HepG2 (cell line): Measurements from ENCODE around the gene CACNB4. TPM values are rescaled to one million over a fixed set of nuclear protein-coding genes. Genes with fewer than 3 reads are reported as not detected.

Experiments
- ASH2L ChIP-seq: fragments of 300-600, 200-600 bp; sonication (generic); IDR thresholded peaks from 2 replicates; pipeline ENCODE4 v1.7.0; 2017; ENCODE audit warnings: low read depth, mild to moderate bottlenecking, moderate library complexity, mixed read lengths, low read length; ENCODE audit not compliant: insufficient read length
- BCL6 ChIP-seq: IDR thresholded peaks from 2 replicates; pipeline ENCODE4 v1.6.1; 2016; ENCODE audit warnings: missing genetic modification reagents, missing compliant biosample characterization
- CBFB ChIP-seq: sonication (generic); formaldehyde crosslinking; IDR thresholded peaks from 2 replicates; pipeline ENCODE4 v1.4.0; 2020; ENCODE audit warnings: missing genetic modification reagents
- E2F1 ChIP-seq: sonication (generic); formaldehyde crosslinking; IDR thresholded peaks from 2 replicates; pipeline ENCODE4 v1.5.0; 2020; ENCODE audit warnings: missing genetic modification reagents
- EZH2 ChIP-seq: conservative IDR thresholded peaks from 2 replicates; pipeline ENCODE4 v1.6.1; 2012; ENCODE audit warnings: mild to moderate bottlenecking, low read depth, low read length, moderate library complexity
- HIVEP1 ChIP-seq: sonication (generic); formaldehyde crosslinking; IDR thresholded peaks from 2 replicates; pipeline ENCODE4 v1.4.0; 2020; ENCODE audit warnings: mild to moderate bottlenecking, missing genetic modification reagents
- HOXA3 ChIP-seq: sonication (generic); formaldehyde crosslinking; IDR thresholded peaks from 2 replicates; pipeline ENCODE4 v1.5.0; 2020; ENCODE audit warnings: missing genetic modification reagents
- HOXA9 ChIP-seq: sonication (generic); formaldehyde crosslinking; IDR thresholded peaks from 2 replicates; pipeline ENCODE4 v1.8.1; 2022; ENCODE audit warnings: missing genetic modification reagents, mild to moderate bottlenecking, moderate library complexity, borderline replicate concordance
- PAXIP1 ChIP-seq: sonication (generic); formaldehyde crosslinking; conservative IDR thresholded peaks from 2 replicates; pipeline ENCODE4 v1.4.0; 2020; ENCODE audit warnings: mild to moderate bottlenecking, missing genetic modification reagents, moderate library complexity
- PHF20 ChIP-seq: sonication (generic); formaldehyde crosslinking; IDR thresholded peaks from 2 replicates; pipeline ENCODE4 v1.5.0; 2020; ENCODE audit warnings: mild to moderate bottlenecking, missing genetic modification reagents
- PREB ChIP-seq: sonication (generic); formaldehyde crosslinking; IDR thresholded peaks from 2 replicates; pipeline ENCODE4 v1.4.0; 2020; ENCODE audit warnings: missing genetic modification reagents
- RFX3 ChIP-seq: IDR thresholded peaks from 2 replicates; pipeline ENCODE4 v1.6.1; 2016; ENCODE audit warnings: missing biosample characterization, missing genetic modification reagents
- ZBTB4 ChIP-seq: sonication (generic); formaldehyde crosslinking; IDR thresholded peaks from 2 replicates; pipeline ENCODE4 v1.4.0; 2020; ENCODE audit warnings: missing genetic modification reagents, mild to moderate bottlenecking, borderline replicate concordance
- ZIK1 ChIP-seq: sonication (generic); formaldehyde crosslinking; IDR thresholded peaks from 2 replicates; pipeline ENCODE4 v1.5.0; 2020; ENCODE audit warnings: mild to moderate bottlenecking, low read depth, missing genetic modification reagents, borderline replicate concordance
- ZNF512B ChIP-seq: sonication (generic); formaldehyde crosslinking; IDR thresholded peaks from 2 replicates; pipeline ENCODE4 v1.5.1; 2020; ENCODE audit warnings: missing genetic modification reagents, mild to moderate bottlenecking, borderline replicate concordance
- ZNF777 ChIP-seq: sonication (generic); formaldehyde crosslinking; IDR thresholded peaks from 2 replicates; pipeline ENCODE4 v1.4.0; 2020; ENCODE audit warnings: missing genetic modification reagents
- polyA plus RNA-seq, 8 experiments: library from polyadenylated mRNA; depleted of rRNA in 3 of 8; stranded (reverse) in 7 of 8; unstranded in 1 of 8; fragments of >200 nt; fragmentation: Illumina TruSeq in 4 of 8; extraction: Trizol in 4 of 8; gene quantifications; 2 replicates each; pipeline versions ENCODE4 v1.2.1 to v1.2.3, GENCODE V29; 2011 to 2016; ENCODE audit warnings: low read depth in 4 of 8, missing spikeins in 1 of 8, mixed read lengths in 1 of 8; ENCODE audit not compliant: insufficient read depth in 1 of 8
- total RNA-seq, 5 experiments: library from RNA; depleted of rRNA; stranded (reverse); fragments of >200 nt; fragmentation: Illumina TruSeq; extraction: Trizol; gene quantifications; 2 replicates each; pipeline ENCODE4 v1.2.3, GENCODE V29; 2016; ENCODE audit warnings: low read depth in 1 of 5

CACNB4 gene
- total and polyA plus RNA-seq, 2 of the 13 experiments (the other 11 are each of a cell fraction or from before 2014, with no cell fraction given), result 5.1 to 14.3 TPM

- TF ChIP-seq E2F1 (CRISPR knock-in tag) (no peak), BCL6 (CRISPR knock-in tag) (peak; percentile 73), CBFB (CRISPR knock-in tag) (no peak), HIVEP1 (CRISPR knock-in tag) (no peak), ASH2L (peak; percentile 73), ZNF512B (CRISPR knock-in tag) (no peak), ZIK1 (CRISPR knock-in tag) (no peak), RFX3 (CRISPR knock-in tag) (no peak), HOXA3 (CRISPR knock-in tag) (0 out of 2 replicates have a peak, but pooled peaks have one; percentile 47), PHF20 (CRISPR knock-in tag) (no peak), HOXA9 (peak; percentile 83), ZBTB4 (CRISPR knock-in tag) (no peak), ZNF777 (CRISPR knock-in tag) (peak; percentile 51), PAXIP1 (CRISPR knock-in tag) (peak; percentile 51; the same call in 1 of the 2 replicates), PREB (CRISPR knock-in tag) (no peak), EZH2 (no peak)
Observed at GRCh38 chr2:151975460-151976414, 123.1 kb downstream of the CACNB4 start (continued).
